Keratinocyte (primary cell): ENCODE measurements around the gene OR56B4.

Experiments
- CTCF ChIP-seq, 3 experiments: IDR thresholded peaks in 1 of 3; conservative IDR thresholded peaks in 1 of 3; optimal IDR thresholded peaks in 1 of 3; 2 replicates in 2 of 3; 3 replicates in 1 of 3; pipeline versions ENCODE3 to v1.5.1; 2011; ENCODE audit warnings: low read length in 3 of 3, mild to moderate bottlenecking in 3 of 3, moderate library complexity in 2 of 3, control low read depth in 1 of 3, inconsistent platforms in 1 of 3; ENCODE audit not compliant: insufficient read depth in 2 of 3; ENCODE audit errors: extremely low read depth in 1 of 3
- EZH2 ChIP-seq: IDR thresholded peaks from one replicate; pipeline ENCODE4 v1.6.1; 2012; ENCODE audit warnings: inconsistent platforms, mild to moderate bottlenecking, low read length, moderate library complexity

GRCh38 chr11:6096417-6096816 is 11.1 kb upstream of the OR56B4 start:
- no peak for TF ChIP-seq CTCF (optimal IDR thresholded peaks at IDR 0.05 in 1 of 3, IDR thresholded peaks at IDR 0.05 in 1 of 3, conservative IDR thresholded peaks at IDR 0.05 in 1 of 3; ENCODE audit: extremely low read depth in 1 of 3, insufficient read depth in 2 of 3, low read length in 3 of 3)
- no peak for TF ChIP-seq EZH2
